Measurements from ENCODE around the gene SERPINI1. TPM values are rescaled to one million over a fixed set of nuclear protein-coding genes. Genes with fewer than 3 reads are reported as not detected.

The SERPINI1 gene
- total RNA-seq, 1 experiment from 2014 or later = 6.0 TPM

DNA sequence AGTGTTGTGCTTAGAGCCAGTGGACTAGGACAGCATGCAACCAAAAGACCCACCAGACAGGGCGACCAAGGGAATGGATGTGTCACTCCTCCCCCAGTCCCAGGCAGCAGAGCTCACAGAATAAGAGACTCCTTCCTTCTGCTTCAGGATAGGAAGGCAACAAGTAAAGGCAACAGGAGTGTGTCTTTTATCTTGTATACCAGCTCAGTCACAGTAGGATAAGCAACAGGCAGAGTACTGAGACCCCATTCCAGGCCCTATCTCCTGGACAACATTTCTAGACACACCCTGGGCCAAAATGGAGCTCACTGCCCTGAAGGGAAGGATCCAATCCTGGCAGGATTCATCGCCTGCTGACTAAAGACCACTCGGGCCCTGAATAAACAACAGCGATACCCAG is 25.8 kb upstream of the SERPINI1 start:
- Mint-ChIP-seq H3K36me3 (ENCODE audit: insufficient read depth in 1 of 3, low read depth in 3 of 3) (peaks cover 37 to 56% (median 46%) of the 10 kb centered on the region in 3 experiments), H3K27me3 (ENCODE audit: low read depth) (no peaks in the 10 kb centered on the region), H3K9me3 (peaks cover 0 to 4% of the 10 kb centered on the region in 2 experiments; a peak in 1 of 5 replicates), H3K4me3 (no peak overlapping the region), H3K27ac (peak overlapping the region in 1 of 3 experiments; percentile 76; a peak in 2 of 7 replicates), H3K4me1 (peaks cover 3 to 5% of the 10 kb centered on the region in 2 experiments; a peak in 2 of 4 replicates)
- Histone ChIP-seq H2BK20ac (ENCODE audit: low read depth, low read length, poor library complexity, severe bottlenecking) (no peak overlapping the region), H3K23me2 (ENCODE audit: insufficient read length, low read depth, low read length, poor library complexity, severe bottlenecking) (no peaks in the 10 kb centered on the region), H2AFZ (ENCODE audit: low read length) (no peak overlapping the region), H3T11ph (ENCODE audit: low read length) (no peak overlapping the region), H3K4me2 (ENCODE audit: insufficient read depth, insufficient read length, low read length) (no peak overlapping the region), H3K9ac (ENCODE audit: extremely low read depth, insufficient read length, low read length) (no peak overlapping the region), H2BK5ac (ENCODE audit: insufficient read length, low read length) (no peak overlapping the region), H4K91ac (ENCODE audit: insufficient read length, low read depth, low read length) (no peak overlapping the region), H2BK12ac (ENCODE audit: insufficient read length, low read depth, low read length) (no peak overlapping the region), H3K27ac (ENCODE audit: insufficient read length, low read depth, low read length) (no peak overlapping the region), H2BK15ac (ENCODE audit: low read depth, low read length) (no peak overlapping the region), H3K14ac (ENCODE audit: insufficient read depth, low read length) (no peak overlapping the region), H4K5ac (ENCODE audit: insufficient read length, low read depth, low read length) (no peak overlapping the region), H3K56ac (ENCODE audit: insufficient read length, low read depth, low read length) (no peak overlapping the region), H3K79me2 (ENCODE audit: insufficient read depth, low read length) (peaks cover 6% of the 10 kb centered on the region; the same call in 1 of the 2 replicates), H3K4ac (ENCODE audit: low read depth, low read length) (no peak overlapping the region), H3K27me3 (ENCODE audit: insufficient read depth, low read length) (no peaks in the 10 kb centered on the region), H4K20me1 (ENCODE audit: control insufficient read depth, insufficient read depth, insufficient read length) (no peaks in the 10 kb centered on the region), H4K8ac (replicated peaks; ENCODE audit: insufficient read length, low read depth, low read length) (no peak overlapping the region), H3K23ac (ENCODE audit: insufficient read length, low read depth, low read length) (no peak overlapping the region), H3K4me1 (ENCODE audit: insufficient read depth, low read length) (no peaks in the 10 kb centered on the region), H3K9me3 (ENCODE audit: control insufficient read depth, low read depth, low read length) (no peaks in the 10 kb centered on the region), H2BK120ac (ENCODE audit: low read depth, low read length, poor library complexity, severe bottlenecking) (no peak overlapping the region), H3K18ac (ENCODE audit: insufficient read length, low read depth, low read length) (no peak overlapping the region), H2AK5ac (ENCODE audit: insufficient read length, low read length) (no peak overlapping the region), H3K79me1 (ENCODE audit: insufficient read depth, low read depth, low read length, poor library complexity, severe bottlenecking) (peaks cover 4% of the 10 kb centered on the region)
- no CpG with 5 or more reads among the region's 4 CpGs for WGBS (ENCODE audit: extremely low coverage, insufficient read length, low lambda C conversion rate)
- no peak for DNase-seq
- no peak for TF ChIP-seq CTCF (conservative IDR thresholded peaks at IDR 0.05)

All from H9 (cell line).